HG02973 (cell line): ENCODE measurements around the gene ZDHHC3.
"Not testable (repeated sequence)": the region's sequence is repeated elsewhere in the genome, so short reads cannot be mapped to it uniquely, and the experiment has no call there.

Experiments used
- ATAC-seq: cut with Tn5 transposase; IDR thresholded peaks from one replicate; pipeline ENCODE4 v1.9.1; 2021; ENCODE audit warnings: moderate library complexity; ENCODE audit not compliant: unreplicated experiment

ZDHHC3 gene

DNA sequence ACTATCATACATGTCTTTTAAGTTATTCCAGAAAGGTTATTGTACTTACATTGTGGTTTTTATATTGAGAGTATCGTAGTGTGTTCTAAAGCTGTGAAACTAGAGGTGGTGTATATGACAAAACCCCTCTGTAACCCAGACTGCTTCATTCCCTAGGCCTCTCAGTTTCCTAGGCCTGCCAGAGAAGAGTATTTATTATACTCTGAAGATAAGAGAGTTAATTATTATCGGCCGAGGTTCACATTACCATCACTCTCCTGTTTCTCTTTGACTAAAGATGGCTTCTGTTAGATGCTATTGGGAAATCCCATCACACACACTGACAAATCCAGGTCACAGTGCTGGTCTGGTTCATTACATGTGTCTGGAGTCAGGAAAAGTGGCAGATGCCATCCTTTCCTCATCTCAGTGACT lies 20.6 kb upstream of the ZDHHC3 start:
- ATAC-seq = no peak

- no peak for ATAC-seq
Observed at GRCh38 chr3:44995142-44995770, 19.3 kb upstream of the ZDHHC3 start.

DNA sequence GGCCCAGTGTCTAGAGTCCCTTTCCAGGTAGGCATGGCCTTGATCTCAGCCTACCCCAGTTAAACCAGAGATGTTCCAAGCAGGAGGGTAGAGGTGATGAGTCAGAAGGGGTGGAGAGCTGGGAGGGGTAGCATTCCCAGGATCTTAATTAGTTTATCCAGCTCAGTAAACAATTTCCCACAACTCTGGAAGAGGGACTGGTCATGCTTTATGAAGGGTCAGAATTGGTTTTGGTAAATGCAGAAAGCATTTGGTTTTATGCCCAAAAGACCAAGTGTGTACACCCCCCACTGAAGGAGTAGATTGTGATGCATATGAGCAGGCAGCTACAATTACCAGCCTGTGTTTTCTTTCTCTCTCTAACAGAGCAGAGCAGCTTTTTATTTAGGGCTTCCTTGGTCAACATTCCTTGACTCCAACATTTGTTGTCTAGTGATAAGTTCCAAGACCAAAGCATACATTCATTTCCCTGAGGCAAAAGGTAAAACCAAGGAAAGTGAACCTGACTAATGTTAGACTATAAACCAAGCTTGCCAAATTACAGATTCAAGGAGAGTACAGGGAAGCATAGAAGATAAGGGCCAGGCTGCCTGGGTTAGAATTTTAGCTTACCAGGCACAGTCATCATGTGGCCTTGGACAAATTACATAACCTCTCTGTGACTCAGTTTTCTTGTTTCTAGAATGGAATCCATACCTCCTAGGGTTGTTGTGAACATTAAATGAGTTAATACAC lies 17.7 kb upstream of the ZDHHC3 start:
- ATAC-seq = no peak

DNA sequence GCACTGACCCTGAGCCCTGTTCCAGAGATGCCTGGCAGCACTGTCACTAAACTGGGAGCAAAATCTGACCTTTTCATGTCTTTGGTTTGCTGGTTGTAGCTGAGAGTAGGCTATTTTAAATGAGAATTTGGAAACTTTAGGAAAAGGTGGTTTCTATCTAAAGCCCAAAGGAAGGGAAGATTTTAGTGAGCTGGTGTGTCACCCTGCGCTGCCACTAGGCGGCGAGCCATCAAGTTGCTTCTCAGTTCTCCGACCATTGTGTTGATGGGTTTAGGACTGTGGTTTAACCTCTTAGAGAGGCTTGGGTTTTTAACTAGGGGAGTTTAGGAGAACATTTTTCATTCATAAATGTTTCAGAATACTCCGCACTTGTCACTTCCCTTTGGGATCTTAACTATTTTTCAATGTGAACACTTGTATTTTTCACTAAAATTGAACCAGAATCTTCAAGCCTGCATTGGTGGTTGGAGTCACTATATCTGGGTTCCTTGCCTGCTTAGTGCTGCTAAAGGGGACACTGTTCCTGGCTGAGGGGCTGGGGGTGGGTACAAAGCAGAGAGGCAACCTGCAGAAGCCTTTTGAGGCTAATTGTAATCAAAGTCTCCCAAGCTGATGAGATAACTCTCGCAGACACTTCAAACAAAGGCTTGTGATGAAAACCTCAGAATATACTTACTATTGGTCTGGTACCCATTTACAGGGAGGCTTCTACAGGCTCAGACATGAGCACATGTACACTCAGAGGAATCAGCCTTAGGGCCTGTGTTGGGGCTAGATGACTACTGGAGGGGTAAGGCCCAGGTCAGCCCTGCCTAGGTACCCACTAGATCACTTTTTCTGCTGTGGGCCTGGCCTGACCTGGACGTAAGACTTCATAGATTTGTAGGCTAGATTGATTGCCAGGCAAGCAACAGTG lies 16.8 kb upstream of the ZDHHC3 start:
- ATAC-seq = no peak

DNA sequence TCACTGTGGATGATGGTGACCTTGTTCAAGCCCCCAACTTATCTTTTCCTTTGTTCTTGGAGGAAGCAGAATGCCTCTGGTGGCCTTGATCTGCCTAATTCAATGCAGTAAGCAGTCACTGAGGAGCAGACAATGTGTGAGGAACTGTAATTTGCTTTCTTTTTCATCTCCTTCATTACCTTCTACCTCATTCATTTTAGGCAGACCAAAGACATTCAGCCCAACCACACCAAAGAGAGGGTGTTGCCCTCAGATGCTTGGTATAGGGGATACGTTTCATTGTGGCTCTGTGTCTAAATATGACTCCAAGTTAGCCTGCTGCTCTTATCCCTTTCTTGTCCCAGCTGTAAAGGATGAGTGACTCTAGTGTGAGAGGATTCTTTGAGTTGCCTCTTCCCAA lies 15.4 kb upstream of the ZDHHC3 start:
- ATAC-seq = no peak

GRCh38 chr3:44989636-44990373 lies 13.8 kb upstream of the ZDHHC3 start:
- ATAC-seq = no peak

- no peak for ATAC-seq
Observed at GRCh38 chr3:44989141-44989540, 13.2 kb upstream of the ZDHHC3 start.

DNA sequence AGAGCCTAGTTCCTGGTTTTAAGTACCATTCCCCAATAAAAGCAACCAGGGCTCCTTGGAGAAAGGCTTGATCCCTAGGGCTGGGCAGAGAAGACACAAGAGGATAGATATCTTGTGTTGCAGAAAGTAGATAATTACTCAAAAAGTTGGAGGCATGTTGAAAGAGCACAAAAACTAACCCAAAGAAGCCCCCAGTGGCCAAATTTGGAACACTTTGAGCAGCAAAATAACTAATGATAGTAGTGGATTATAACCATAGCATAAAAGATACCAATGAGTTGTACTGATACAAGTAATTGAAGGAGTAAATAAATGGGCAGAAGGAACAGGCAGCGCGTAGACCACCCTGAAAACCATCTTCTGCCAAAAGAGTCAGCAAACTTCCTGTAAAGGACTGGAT lies 12.1 kb upstream of the ZDHHC3 start:
- ATAC-seq = no peak

GRCh38 chr3:44987332-44987731 lies 11.4 kb upstream of the ZDHHC3 start:
- ATAC-seq = no peak

GRCh38 chr3:44986330-44986729 lies 10.4 kb upstream of the ZDHHC3 start:
- not testable (repeated sequence) for ATAC-seq

- ATAC-seq = no peak
Observed at GRCh38 chr3:44984335-44984734, 8.4 kb upstream of the ZDHHC3 start.

DNA sequence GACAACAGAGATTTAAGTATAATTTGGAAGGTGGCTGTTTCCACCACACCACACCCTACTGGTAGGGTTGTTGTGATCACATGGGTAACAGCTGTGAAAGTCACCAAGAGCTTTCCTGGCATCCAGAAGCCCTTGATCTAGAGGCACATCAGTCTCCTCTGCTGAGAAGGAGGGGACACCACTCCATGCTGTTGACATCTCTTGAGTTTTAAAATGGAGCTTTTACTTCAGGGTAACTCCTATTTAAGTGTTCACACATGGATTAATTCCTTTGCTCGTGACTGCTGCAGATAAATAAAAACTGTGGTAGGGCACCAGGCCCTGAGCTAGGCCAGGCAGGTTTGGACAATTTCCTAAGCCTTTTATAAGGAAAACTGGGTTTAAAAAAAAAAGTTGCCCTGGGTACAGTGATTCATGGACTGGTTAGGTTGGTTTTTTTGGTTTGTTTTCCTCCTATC lies 7.5 kb upstream of the ZDHHC3 start:
- no peak for ATAC-seq

GRCh38 chr3:44982817-44983216 lies 6.8 kb upstream of the ZDHHC3 start:
- ATAC-seq = no peak

- ATAC-seq = no peak
Observed at GRCh38 chr3:44981751-44982150, 5.8 kb upstream of the ZDHHC3 start.

DNA sequence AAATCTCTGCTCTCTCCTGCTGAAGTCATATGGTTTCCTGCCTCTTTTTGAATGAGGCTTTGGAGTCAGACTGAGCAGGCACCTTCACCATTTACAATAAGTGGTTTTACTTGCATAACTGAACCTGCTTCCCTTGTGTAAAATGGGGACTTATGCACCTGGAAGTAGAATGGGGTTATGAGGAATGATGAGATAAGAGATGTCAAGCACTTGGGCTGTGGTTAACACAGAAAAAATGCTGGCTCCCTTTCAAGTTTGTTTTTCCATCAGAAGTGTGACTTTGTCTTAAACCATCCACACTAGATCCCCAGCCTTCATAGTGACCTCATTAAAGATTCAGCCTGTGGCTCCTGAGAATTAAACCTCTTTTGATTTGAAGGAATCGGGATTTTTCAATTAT lies 5.2 kb upstream of the ZDHHC3 start:
- ATAC-seq = no peak

GRCh38 chr3:44974416-44974815 lies 1.6 kb downstream of the ZDHHC3 start:
- ATAC-seq = no peak

GRCh38 chr3:44970926-44971490 lies 5.0 kb downstream of the ZDHHC3 start:
- no peak for ATAC-seq

DNA sequence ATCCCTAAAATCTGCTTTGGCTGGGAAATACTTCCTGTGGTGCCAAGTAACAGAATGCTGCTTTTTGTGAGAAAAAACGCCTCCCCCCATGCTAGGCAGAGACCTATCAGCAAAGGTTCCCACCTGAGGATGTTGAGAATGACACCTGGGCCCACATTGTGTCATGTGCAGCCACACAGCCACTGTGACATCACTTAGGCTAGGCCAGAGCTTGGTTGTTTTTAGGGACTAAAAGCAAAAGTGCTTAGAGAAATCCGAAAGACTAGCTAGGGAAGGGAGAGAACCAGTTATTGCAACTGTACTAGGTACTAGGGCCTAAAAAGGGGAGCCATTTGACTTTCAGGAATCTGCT lies 6.2 kb downstream of the ZDHHC3 start:
- no peak for ATAC-seq

GRCh38 chr3:44969154-44969827 lies 6.7 kb downstream of the ZDHHC3 start:
- no peak for ATAC-seq

DNA sequence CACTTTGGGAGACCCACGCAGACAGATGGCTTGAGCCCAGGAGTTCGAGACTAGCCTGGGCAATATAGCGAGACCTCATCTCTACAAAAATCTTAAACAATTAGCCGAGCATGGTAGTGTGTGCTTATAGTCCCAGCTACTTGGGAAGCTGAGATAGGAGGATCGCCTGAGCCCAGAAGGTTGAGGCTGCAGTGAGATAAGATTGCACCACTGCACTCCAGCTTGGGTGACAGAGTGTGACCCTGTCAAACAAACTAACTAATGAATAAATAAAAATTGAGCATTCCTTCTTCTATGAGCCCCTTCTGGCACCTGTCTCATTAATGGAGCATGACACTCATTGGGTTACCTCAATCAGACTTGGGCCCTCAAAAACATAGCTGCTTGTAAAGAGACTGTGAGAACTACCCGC lies 7.5 kb downstream of the ZDHHC3 start:
- ATAC-seq = no peak
